ENCODE measurements around the gene NPM1.

- no peak for TF ChIP-seq CTCF (IDR thresholded peaks at IDR 0.05; ENCODE audit: low read depth, low read length)
- no peak for TF ChIP-seq EZH2phosphoT487 (IDR thresholded peaks at IDR 0.05; ENCODE audit: low read depth)
Measured at GRCh38 chr5:171431251-171431777, 43.7 kb downstream of the NPM1 start.
